Measurements from ENCODE around the gene SRPK2. TPM values are rescaled to one million over a fixed set of nuclear protein-coding genes. Genes with fewer than 3 reads are reported as not detected.
"Not testable (repeated sequence)": the region's sequence is repeated elsewhere in the genome, so short reads cannot be mapped to it uniquely, and the experiment has no call there.

The SRPK2 gene
- total RNA-seq, 4 donors from 2014 or later = 61.7 to 89.1 (median 78.4) TPM

DNA sequence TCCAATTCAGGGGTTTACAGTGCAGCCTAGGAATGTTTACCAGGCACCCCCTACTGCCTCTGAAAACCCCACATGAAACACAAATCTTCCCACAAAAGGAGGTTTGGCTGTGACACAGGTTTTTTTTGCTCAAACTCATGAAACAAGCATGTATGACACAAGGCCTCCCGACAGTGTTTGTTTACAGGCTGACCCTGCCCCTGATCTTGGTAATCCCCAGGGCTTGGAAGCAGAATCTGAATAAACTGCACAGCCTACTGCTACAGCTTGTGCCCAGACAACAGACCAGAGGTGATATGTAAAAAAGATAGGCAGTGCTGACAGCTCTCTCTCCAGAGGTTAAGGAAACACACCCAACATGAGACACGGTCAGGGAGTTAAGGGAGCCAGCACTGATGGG, 190.5 kb downstream of the SRPK2 start:
- Histone ChIP-seq H3K27me3 (no peaks in the 10 kb centered on the region), H3K36me3 (peaks cover 22% of the 10 kb centered on the region), H3K4me1 (peaks cover 15% of the 10 kb centered on the region), H3K9me3 (no peaks in the 10 kb centered on the region), H3K4me3 (no peak overlapping the region), H3K27ac (no peak overlapping the region)
- no peak for DNase-seq (ENCODE audit: low spot score in 2 of 2)
- WGBS = 19% methylated on average over 2 of the region's 2 CpGs
- TF ChIP-seq POLR2A (IDR thresholded peaks at IDR 0.05) (no peak), EP300 (IDR thresholded peaks at IDR 0.05) (no peak), POLR2AphosphoS5 (IDR thresholded peaks at IDR 0.05) (no peak)
- TF ChIP-seq, protein P1, sequence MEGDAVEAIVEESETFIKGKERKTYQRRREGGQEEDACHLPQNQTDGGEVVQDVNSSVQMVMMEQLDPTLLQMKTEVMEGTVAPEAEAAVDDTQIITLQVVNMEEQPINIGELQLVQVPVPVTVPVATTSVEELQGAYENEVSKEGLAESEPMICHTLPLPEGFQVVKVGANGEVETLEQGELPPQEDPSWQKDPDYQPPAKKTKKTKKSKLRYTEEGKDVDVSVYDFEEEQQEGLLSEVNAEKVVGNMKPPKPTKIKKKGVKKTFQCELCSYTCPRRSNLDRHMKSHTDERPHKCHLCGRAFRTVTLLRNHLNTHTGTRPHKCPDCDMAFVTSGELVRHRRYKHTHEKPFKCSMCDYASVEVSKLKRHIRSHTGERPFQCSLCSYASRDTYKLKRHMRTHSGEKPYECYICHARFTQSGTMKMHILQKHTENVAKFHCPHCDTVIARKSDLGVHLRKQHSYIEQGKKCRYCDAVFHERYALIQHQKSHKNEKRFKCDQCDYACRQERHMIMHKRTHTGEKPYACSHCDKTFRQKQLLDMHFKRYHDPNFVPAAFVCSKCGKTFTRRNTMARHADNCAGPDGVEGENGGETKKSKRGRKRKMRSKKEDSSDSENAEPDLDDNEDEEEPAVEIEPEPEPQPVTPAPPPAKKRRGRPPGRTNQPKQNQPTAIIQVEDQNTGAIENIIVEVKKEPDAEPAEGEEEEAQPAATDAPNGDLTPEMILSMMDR (IDR thresholded peaks at IDR 0.05) = no peak

DNA sequence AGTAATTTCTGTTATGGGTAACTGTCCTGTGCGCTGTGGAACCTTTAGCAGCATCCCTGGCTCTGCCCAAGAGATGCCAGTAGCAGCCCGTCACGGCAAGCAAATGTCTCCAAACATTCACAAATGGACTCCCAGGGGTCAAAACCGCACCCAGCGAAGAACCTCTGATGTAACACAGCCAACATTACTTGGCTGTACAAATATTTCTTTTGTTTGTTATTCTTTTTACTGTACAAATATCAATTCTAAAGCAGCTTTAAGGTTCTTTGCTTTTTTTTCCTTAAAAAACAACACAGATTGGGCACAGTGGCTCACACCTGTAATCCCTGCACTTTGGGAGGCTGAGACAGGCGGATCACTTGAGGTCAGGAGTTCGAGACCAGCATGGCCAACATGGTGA, 192.2 kb downstream of the SRPK2 start:
- 86% methylated on average over 7 of the region's 7 CpGs for WGBS
- no peak for DNase-seq (ENCODE audit: low spot score in 2 of 2)

DNA sequence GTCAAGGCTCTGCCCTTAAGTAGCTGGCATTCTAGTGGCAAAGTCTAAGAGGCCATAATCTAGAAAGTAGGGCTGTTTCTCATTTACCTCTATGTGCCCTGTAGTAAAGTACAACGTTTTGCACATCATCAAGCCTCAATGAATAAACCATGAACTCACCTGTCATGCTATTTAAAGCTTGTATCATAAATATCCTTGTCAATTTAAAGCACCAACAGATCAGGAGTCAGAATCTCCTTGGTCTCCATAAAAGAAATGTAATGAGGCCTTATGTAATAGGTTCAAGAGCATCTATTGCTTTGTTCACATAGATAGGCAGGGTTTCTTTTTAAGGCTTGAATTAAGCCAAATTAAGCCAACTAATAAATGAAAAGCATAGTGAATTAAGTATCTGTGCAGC, 192.8 kb downstream of the SRPK2 start:
- no peak overlapping the region for H3K4me3 ChIP-seq
- peaks cover 15% of the 10 kb centered on the region for H3K4me1 ChIP-seq
- TF ChIP-seq, protein P1 (IDR thresholded peaks at IDR 0.05) = no peak
- TF ChIP-seq EP300 (IDR thresholded peaks at IDR 0.05) (no peak), POLR2AphosphoS5 (IDR thresholded peaks at IDR 0.05) (no peak), POLR2A (IDR thresholded peaks at IDR 0.05) (no peak)
- H3K9me3 ChIP-seq = no peaks in the 10 kb centered on the region
- peaks cover 10% of the 10 kb centered on the region for H3K36me3 ChIP-seq
- no peak overlapping the region for H3K27ac ChIP-seq
- no peaks in the 10 kb centered on the region for H3K27me3 ChIP-seq
- DNase-seq (ENCODE audit: low spot score in 2 of 2) = no peak
- WGBS = 37% methylated on average over 1 of the region's 1 CpG

More for the DNA sequence above, 192.2 kb downstream of the SRPK2 start:
- H3K36me3 ChIP-seq = peaks cover 14% of the 10 kb centered on the region
- H3K4me3 ChIP-seq = no peak overlapping the region
- no peak overlapping the region for H3K27ac ChIP-seq
- no peaks in the 10 kb centered on the region for H3K9me3 ChIP-seq
- H3K27me3 ChIP-seq = no peaks in the 10 kb centered on the region
- peaks cover 15% of the 10 kb centered on the region for H3K4me1 ChIP-seq
- TF ChIP-seq POLR2AphosphoS5 (IDR thresholded peaks at IDR 0.05) = no peak
- no peak for TF ChIP-seq EP300 (IDR thresholded peaks at IDR 0.05)
- TF ChIP-seq POLR2A (IDR thresholded peaks at IDR 0.05) = no peak
- TF ChIP-seq, protein P1 (IDR thresholded peaks at IDR 0.05) = no peak

DNA sequence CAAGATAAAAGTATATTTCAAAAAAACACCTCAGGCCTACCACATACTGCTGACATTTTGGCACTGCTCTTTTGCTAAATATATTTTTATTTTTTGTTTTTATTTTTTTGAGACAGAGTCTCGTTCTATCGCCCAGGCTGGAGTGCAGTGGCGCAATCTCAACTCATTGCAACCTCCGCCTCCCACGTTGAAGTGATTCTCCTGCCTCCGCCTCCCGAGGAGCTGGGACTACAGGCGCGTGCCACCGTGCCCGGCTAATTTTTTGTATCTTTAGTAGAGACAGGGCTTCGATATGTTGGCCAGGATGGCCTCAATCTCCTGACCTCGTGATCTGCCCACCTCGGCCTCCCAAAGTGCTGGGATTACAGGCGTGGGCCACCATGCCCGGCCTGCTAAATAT, 193.8 kb downstream of the SRPK2 start:
- H3K27me3 ChIP-seq; H3K4me3 ChIP-seq; DNase-seq (ENCODE audit: low spot score in 2 of 2); H3K27ac ChIP-seq; H3K9me3 ChIP-seq; H3K36me3 ChIP-seq: not testable (repeated sequence)
- H3K4me1 ChIP-seq = peaks cover 15% of the 10 kb centered on the region
- 97% methylated on average over 16 of the region's 16 CpGs for WGBS

DNA sequence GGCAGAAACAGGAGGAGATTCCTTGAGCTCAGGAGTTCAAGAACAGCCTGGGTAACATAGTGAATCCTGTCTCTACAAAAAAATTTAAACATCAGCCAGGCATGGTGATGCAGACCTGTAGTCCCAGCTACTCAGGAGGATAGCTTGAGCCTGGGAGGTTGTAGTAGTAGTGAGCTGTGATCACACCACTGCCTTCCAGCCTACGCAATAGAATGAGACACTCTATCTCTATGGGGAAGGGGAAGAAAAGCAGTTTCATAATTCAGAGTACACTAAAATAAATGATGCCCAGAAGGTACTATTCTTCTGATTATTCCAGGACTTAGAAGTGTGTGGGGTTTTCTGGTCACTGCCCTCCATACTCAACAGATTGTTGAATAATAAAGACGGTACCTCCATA, 197.4 kb downstream of the SRPK2 start:
- WGBS = 88% methylated on average over 2 of the region's 2 CpGs
- H3K36me3 ChIP-seq = no peaks in the 10 kb centered on the region
- no peaks in the 10 kb centered on the region for H3K9me3 ChIP-seq
- H3K27me3 ChIP-seq = no peaks in the 10 kb centered on the region
- TF ChIP-seq EP300 (IDR thresholded peaks at IDR 0.05) (no peak), POLR2A (IDR thresholded peaks at IDR 0.05) (no peak), POLR2AphosphoS5 (IDR thresholded peaks at IDR 0.05) (no peak)
- TF ChIP-seq, protein P1 (IDR thresholded peaks at IDR 0.05) = no peak
- DNase-seq (ENCODE audit: low spot score in 2 of 2) = no peak
- peaks cover 14% of the 10 kb centered on the region for H3K4me1 ChIP-seq
- no peak overlapping the region for H3K4me3 ChIP-seq
- H3K27ac ChIP-seq = no peak overlapping the region

DNA sequence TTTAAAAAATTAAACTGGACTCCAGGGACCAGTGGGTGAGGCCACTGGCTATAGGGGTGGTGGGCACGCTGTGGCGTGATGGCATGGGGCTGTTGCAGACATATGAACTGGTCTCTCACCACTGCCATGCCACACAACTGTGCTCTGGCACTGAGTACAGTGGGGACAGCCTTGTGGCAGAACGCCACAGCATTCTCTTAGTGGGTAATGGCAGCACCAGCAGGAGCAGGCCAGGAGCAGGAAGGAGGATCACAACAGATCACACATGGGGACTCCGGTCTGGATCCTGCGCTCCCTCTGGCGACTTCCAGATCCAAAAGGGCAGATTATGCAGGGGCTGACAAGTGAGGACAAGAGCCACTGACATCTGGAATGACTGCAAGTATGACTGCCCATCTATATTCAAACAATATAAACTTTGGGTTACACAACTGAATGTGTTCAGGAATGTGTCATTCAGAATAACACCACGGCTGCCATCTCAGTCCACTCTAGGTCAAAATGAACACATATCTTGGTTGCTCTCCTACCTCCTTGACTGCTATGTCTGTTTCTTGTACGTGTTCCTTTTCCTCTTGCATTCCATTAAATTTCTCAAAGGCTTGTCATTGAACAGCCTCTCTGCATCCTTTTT, 198.7 kb downstream of the SRPK2 start:
- WGBS = 89% methylated on average over 8 of the region's 8 CpGs
- Histone ChIP-seq H3K4me1 (peaks cover 23% of the 10 kb centered on the region), H3K27me3 (no peaks in the 10 kb centered on the region), H3K9me3 (no peaks in the 10 kb centered on the region), H3K27ac (no peak overlapping the region), H3K4me3 (no peak overlapping the region), H3K36me3 (no peaks in the 10 kb centered on the region)
- TF ChIP-seq POLR2A (IDR thresholded peaks at IDR 0.05) (no peak), POLR2AphosphoS5 (IDR thresholded peaks at IDR 0.05) (no peak), EP300 (IDR thresholded peaks at IDR 0.05) (no peak)
- TF ChIP-seq, protein P1 (IDR thresholded peaks at IDR 0.05) = no peak
- DNase-seq (ENCODE audit: low spot score in 2 of 2) = no peak

Data from suprapubic skin (tissue), 4 donors.